Stimulated activated CD4-positive, alpha-beta T cell treated with anti-CD3 and anti-CD28 coated beads, Interleukin-1b, Interleukin-23, amount 100 ng/mL, for 24 hours (primary cell): ENCODE measurements around the gene GPR157.
"Not testable (repeated sequence)": the region's sequence is repeated elsewhere in the genome, so short reads cannot be mapped to it uniquely, and the experiment has no call there.

Experiments
- DNase-seq, 4 experiments: peaks; one replicate each; pipeline ENCODE4 v3.0.0-alpha.2; 2020; ENCODE audit warnings: low read depth in 4 of 4, low spot score in 1 of 4

GPR157 gene

GRCh38 chr1:9128520-9129265 lies at the start of gene GPR157:
TSS of gene GPR157 (minus strand) at chr1:9129102. CDS start at chr1:9129027, 75 bp downstream.
- peak; percentile 53 to 81 (median 70) for DNase-seq

- DNase-seq: no peak
Observed at GRCh38 chr1:9174762-9175161, 45.9 kb upstream of the GPR157 start.

GRCh38 chr1:9174243-9174642 lies 45.3 kb upstream of the GPR157 start:
- no peak for DNase-seq

- DNase-seq: no peak
Observed at GRCh38 chr1:9169601-9170137, 40.8 kb upstream of the GPR157 start.

- no peak for DNase-seq
Observed at GRCh38 chr1:9167638-9168037, 38.7 kb upstream of the GPR157 start.

GRCh38 chr1:9166289-9167235 lies 37.7 kb upstream of the GPR157 start:
- no peak for DNase-seq

GRCh38 chr1:9165396-9165795 lies 36.5 kb upstream of the GPR157 start:
- DNase-seq: no peak

- DNase-seq: no peak
Observed at GRCh38 chr1:9164919-9165318, 36.0 kb upstream of the GPR157 start.

GRCh38 chr1:9164532-9164900 lies 35.6 kb upstream of the GPR157 start:
- DNase-seq: no peak

GRCh38 chr1:9161963-9162362 lies 33.1 kb upstream of the GPR157 start:
- no peak for DNase-seq

GRCh38 chr1:9161342-9161741 lies 32.4 kb upstream of the GPR157 start:
- DNase-seq: no peak

GRCh38 chr1:9160079-9160717 lies 31.3 kb upstream of the GPR157 start:
- no peak for DNase-seq

GRCh38 chr1:9155879-9156278 lies 27.0 kb upstream of the GPR157 start:
- DNase-seq: no peak

GRCh38 chr1:9155405-9155804 lies 26.5 kb upstream of the GPR157 start:
- not testable (repeated sequence) for DNase-seq

- no peak for DNase-seq
Observed at GRCh38 chr1:9153152-9153551, 24.2 kb upstream of the GPR157 start.

GRCh38 chr1:9152535-9152934 lies 23.6 kb upstream of the GPR157 start:
- no peak for DNase-seq

- DNase-seq: no peak
Observed at GRCh38 chr1:9151328-9151860, 22.5 kb upstream of the GPR157 start.

GRCh38 chr1:9150582-9151327 lies 21.9 kb upstream of the GPR157 start:
- DNase-seq: no peak

GRCh38 chr1:9149837-9150581 lies 21.1 kb upstream of the GPR157 start:
- no peak for DNase-seq

GRCh38 chr1:9149151-9149550 lies 20.2 kb upstream of the GPR157 start:
- no peak for DNase-seq
